HL-60 (cell line): ENCODE data around the gene SSTR5.

ENCODE experiments used
- CTCF ChIP-seq: IDR thresholded peaks from one replicate; pipeline ENCODE4 v1.5.1; 2011; ENCODE audit warnings: low read length, control low read depth, inconsistent platforms; ENCODE audit not compliant: insufficient read depth
- POLR2AphosphoS5 ChIP-seq: IDR thresholded peaks from 2 replicates; pipeline ENCODE4 v1.6.1; 2012; ENCODE audit warnings: low read depth
- REST ChIP-seq: IDR thresholded peaks from 2 replicates; pipeline ENCODE4 v1.6.1; 2012; ENCODE audit warnings: low read depth; ENCODE audit not compliant: insufficient replicate concordance
- SPI1 ChIP-seq: IDR thresholded peaks from 2 replicates; pipeline ENCODE4 v1.6.1; 2012; ENCODE audit warnings: low read depth, mild to moderate bottlenecking, borderline replicate concordance

- no peak for TF ChIP-seq CTCF
- TF ChIP-seq POLR2AphosphoS5 = no peak
- TF ChIP-seq REST = no peak
- no peak for TF ChIP-seq SPI1
Observed at GRCh38 chr16:1122398-1122765, 49.8 kb downstream of the SSTR5 start.
